HG03575 (cell line): ENCODE measurements around the gene KLC3.
"Not testable (repeated sequence)": the region's sequence is repeated elsewhere in the genome, so short reads cannot be mapped to it uniquely, and the experiment has no call there.

Source experiments
- ATAC-seq: cut with Tn5 transposase; IDR thresholded peaks from one replicate; pipeline ENCODE4 v1.9.1; 2021; ENCODE audit not compliant: unreplicated experiment, insufficient number of reproducible peaks, low FRiP score; ENCODE audit errors: extremely low read depth

The KLC3 gene

GRCh38 chr19:45340232-45340898 lies at the start of gene KLC3:
Gene KLC3 (plus strand): TSS chr19:45340750. CDS start chr19:45345542, 4,792 bp downstream.
- no peak for ATAC-seq

- ATAC-seq: no peak
Measured at GRCh38 chr19:45291834-45292233, 48.7 kb upstream of the KLC3 start.

DNA sequence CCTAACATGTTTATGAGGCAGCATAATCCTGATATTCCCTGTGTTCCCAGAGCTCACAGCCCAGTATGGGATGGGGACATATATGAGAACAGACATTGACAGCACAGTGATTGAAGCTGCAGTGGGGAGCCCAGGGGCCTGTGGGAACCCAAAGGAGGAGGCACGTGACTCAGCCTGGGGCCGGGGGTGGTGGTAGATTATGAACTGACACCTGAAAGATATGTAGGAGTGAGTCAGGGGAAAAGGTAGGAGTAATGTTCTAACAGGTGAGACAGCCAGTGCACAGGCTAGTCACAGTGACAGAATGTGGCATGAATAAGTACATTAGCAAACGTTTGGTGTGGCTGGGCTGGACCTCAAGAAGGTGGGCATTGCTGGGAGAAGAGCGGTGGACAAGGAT lies 46.9 kb upstream of the KLC3 start:
- ATAC-seq: no peak

DNA sequence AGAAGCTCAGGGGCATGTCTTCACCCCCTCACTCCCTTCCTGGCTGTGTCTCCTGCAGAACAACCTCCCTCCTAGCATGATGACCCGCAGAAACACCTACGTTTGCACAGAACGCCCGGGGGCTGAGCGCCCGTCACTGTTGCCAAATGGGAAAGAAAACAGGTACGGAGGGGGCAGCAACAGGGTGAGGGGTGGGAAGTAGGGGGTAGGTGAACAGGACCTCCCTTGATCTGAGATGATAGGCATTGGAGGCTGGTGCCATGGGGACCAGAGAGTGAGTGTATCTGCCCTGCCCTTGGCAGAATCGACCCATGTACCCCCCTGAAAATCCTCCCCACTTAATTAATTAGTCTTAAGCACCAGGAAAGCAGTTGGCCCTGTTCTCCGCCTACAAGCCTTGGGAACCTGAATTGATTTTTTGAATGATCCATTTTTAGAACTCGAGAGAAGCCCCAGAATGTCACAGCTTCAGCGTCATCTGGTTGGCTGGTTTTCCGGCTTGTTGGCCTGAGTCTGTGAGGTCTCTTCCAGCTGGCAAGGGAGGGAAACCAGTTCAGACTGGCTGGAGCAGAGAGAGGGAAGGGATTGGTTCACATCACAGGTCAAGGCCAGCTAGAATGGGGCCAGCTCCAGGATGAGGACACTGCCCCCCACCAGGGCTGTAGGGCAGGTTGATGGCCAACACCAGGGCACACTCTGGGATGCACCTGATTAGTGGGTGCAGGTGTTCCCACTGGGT lies 46.1 kb upstream of the KLC3 start:
- no peak for ATAC-seq

DNA sequence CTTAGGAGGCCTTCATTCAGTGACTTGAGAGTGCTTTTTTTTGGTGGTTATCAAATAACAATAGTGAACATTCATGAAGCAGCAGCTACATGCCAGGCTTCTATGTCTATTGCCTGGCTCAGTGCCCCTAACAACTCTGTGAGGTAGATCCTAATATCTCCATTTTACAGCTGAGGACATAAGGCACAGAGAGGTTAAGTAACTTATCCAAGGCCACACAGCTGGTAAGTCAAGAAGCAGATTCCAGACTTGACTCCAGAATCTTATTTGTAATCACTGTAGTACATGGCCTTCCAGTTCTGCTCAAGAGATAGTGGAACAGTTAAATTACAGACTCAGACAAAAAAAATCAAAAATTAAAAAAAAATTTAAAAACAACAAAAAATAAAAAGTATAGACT lies 44.7 kb upstream of the KLC3 start:
- no peak for ATAC-seq

- ATAC-seq: no peak
Measured at GRCh38 chr19:45296355-45296754, 44.2 kb upstream of the KLC3 start.

DNA sequence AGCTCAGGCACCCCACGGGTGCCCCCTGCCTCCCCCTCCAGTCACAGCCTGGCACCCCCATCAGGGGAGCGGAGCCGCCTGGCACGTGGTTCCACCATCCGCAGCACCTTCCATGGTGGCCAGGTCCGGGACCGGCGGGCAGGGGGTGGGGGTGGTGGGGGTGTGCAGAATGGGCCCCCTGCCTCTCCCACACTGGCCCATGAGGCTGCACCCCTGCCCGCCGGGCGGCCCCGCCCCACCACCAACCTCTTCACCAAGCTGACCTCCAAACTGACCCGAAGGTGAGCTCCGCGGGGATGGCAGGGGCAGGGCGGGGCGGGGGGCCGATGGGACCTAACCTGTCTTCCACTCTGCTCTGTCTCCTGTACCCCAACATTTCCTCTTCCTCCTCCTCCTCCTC lies 42.9 kb upstream of the KLC3 start:
- ATAC-seq: no peak

DNA sequence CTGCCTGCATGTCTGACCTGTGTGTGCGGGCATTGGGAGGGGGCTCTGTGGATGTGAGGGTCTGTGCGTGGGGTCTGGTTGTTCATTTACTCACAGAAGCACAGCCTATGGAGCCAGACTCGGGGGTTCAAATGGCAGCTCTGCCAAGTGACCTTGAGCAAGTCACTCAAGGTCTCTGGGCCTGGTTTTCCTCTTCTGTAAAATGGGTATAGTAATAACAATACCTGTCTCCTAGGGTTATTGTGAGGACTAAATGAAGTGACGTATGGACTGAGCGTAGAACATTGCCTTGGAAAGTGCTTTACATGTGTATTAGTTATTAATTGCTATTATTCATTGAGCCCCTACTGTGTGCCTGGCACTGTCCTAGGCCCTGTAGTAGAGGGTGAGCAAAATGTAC lies 42.3 kb upstream of the KLC3 start:
- no peak for ATAC-seq

DNA sequence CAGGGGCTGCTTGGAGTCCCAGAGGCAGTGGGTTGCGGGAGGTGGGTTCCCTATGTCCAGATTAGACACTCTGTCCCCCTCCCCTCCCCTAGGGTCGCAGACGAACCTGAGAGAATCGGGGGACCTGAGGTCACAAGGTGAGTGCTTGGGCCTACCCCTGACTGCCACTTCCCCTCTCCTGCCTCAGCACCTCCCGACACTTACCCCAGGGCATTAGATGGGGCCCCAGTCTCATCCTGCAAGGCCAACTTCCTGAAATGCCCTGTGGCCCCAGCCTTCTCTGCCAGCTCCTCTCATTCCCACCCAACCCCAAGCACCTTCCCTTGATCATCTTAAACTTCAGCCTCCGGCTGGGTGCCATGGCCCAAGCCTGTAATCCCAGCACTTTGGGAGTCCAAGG lies 40.8 kb upstream of the KLC3 start:
- no peak for ATAC-seq

DNA sequence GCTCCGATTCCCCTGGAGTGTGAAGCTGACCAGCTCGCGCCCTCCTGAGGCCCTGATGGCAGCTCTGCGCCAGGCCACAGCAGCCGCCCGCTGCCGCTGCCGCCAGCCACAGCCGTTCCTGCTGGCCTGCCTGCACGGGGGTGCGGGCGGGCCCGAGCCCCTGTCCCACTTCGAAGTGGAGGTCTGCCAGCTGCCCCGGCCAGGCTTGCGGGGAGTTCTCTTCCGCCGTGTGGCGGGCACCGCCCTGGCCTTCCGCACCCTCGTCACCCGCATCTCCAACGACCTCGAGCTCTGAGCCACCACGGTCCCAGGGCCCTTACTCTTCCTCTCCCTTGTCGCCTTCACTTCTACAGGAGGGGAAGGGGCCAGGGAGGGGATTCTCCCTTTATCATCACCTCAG lies 38.1 kb upstream of the KLC3 start:
- no peak for ATAC-seq

DNA sequence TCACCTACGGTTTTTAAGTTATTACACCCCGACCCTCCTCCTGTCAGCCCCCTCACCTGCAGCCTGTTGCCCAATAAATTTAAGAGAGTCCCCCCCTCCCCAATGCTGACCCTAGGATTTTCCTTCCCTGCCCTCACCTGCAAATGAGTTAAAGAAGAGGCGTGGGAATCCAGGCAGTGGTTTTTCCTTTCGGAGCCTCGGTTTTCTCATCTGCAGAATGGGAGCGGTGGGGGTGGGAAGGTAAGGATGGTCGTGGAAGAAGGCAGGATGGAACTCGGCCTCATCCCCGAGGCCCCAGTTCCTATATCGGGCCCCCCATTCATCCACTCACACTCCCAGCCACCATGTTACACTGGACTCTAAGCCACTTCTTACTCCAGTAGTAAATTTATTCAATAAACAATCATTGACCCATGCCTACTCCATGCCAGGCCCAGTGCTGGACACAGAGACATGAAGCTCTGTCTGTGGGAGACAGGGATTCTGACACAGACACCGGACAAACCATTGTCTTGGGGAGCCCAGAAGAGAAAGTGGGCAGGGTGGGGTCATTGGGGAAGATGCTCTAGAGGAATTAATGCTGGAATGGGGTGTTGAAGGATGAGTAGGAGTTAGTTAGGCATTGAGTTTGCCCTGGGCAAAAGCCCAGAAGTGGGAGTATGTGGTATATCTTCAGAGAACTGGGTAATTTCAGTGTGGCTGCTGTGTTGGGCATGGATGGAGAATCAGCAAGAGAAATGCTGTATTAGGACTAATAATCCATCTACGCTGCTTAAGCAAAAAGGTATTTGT lies 37.1 kb upstream of the KLC3 start:
- ATAC-seq: no peak

- ATAC-seq: no peak
Measured at GRCh38 chr19:45304141-45304926, 36.2 kb upstream of the KLC3 start.

DNA sequence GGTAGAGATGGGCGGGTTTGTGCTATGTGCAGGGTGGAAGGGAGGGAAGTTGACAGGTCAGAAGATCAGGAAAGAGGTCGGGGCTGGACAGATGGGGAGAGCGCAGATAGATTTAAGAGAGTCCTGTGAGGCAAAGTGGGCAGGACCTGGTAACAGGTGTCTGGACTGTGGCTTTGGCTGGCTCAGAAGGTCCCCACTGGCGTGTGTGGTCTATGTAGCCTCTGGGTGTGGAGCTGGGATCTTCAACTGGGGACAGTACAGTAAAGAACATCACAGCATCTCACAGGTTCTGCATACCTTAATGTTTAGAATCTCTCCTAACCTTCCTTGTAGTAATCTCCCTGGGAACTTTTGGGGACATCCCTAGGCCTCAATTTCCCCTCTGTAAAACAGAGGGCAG lies 35.5 kb upstream of the KLC3 start:
- no peak for ATAC-seq

GRCh38 chr19:45305421-45305820 lies 35.1 kb upstream of the KLC3 start:
- no peak for ATAC-seq

DNA sequence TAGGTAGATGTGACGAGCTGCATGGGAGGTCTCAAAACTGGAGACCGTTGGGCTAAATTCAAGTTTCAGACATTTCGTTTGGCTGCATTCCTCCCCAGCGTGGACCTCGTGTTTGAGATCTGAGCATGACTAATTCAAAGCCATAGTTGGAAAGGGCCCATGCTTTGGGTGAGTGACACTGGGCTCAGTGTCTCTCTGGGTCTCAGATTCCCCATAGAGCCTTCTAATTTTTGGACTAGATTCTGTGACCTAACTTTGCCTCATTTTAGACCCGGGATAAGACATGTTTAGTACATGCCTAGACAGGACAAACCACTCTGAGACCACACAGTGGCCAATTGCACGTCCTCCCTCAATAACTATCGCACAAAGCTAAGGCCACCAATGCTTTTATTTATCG lies 34.5 kb upstream of the KLC3 start:
- no peak for ATAC-seq

GRCh38 chr19:45306518-45307027 lies 34.0 kb upstream of the KLC3 start:
- no peak for ATAC-seq

DNA sequence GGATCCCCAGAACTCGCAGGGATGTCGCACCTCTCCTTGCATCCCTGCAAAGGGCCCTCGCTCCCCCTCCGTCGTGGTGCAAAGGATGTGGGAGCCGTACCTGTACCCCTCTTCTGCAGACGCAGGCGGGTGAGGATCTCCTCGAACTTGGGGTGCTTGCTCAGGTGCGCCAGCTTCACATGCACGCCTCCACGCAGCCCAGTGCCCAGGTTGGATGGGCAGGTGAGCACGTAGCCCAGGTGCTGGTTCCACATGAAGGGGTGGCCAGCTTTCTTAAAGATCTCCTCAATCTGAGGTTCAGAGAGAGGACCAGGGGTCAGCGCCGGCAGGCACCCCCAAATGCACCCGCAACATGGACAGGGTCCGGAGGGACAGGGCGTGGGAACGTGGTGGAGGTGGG lies 33.2 kb upstream of the KLC3 start:
- no peak for ATAC-seq

- ATAC-seq: not testable (repeated sequence)
Measured at GRCh38 chr19:45309322-45309721, 31.2 kb upstream of the KLC3 start.

GRCh38 chr19:45311621-45312020 lies 28.9 kb upstream of the KLC3 start:
- no peak for ATAC-seq
